Stomach (tissue), 9 donors: ENCODE data around the gene ALS2CL. TPM values are rescaled to one million over a fixed set of nuclear protein-coding genes. Genes with fewer than 3 reads are reported as not detected.

ENCODE experiments used
- DNase-seq, 2 donors: peaks; one replicate each; pipeline versions ENCODE4 v3.0.0 to v3.0.0-alpha.2; 2013 to 2019
- H3K27ac ChIP-seq, 5 donors: fragments of 200-600 bp in 4 of 5; sonication (generic) in 4 of 5; one replicate each; pipeline ENCODE4 v1.5.1; 2013 to 2019; ENCODE audit warnings: mild to moderate bottlenecking in 1 of 5, moderate library complexity in 1 of 5
- H3K27me3 ChIP-seq, 3 donors: fragments of 200-600 bp; sonication (generic); one replicate each; pipeline ENCODE4 v1.5.1; 2017 to 2019; ENCODE audit warnings: mixed run types in 1 of 3
- H3K36me3 ChIP-seq, 4 donors: fragments of 200-600 bp; sonication (generic); 1 replicate in 3 of 4; 2 replicates in 1 of 4; pipeline ENCODE4 v1.5.1; 2016 to 2019
- H3K4me1 ChIP-seq, 4 donors: fragments of 200-600 bp; sonication (generic); one replicate each; pipeline ENCODE4 v1.5.1; 2016 to 2019
- H3K4me3 ChIP-seq, 4 donors: fragments of 200-600 bp; sonication (generic) in 3 of 4; one replicate each; pipeline ENCODE4 v1.5.1; 2016 to 2019; ENCODE audit warnings: mild to moderate bottlenecking in 1 of 4
- H3K9me3 ChIP-seq, 4 donors: fragments of 200-600 bp; sonication (generic); one replicate each; pipeline ENCODE4 v1.5.1; 2016 to 2019
- EP300 ChIP-seq: sonication (generic); formaldehyde crosslinking; IDR thresholded peaks from one replicate; pipeline ENCODE4 v1.6.1; 2017; ENCODE audit warnings: antibody characterized with exemption
- POLR2A ChIP-seq, 4 donors: fragments of 450-650 bp; IDR thresholded peaks; one replicate each; pipeline ENCODE4 v1.6.1; 2016; ENCODE audit warnings: antibody characterized with exemption in 4 of 4, control low read depth in 2 of 4, mild to moderate bottlenecking in 1 of 4, moderate library complexity in 1 of 4
- POLR2AphosphoS5 ChIP-seq, 3 donors: sonication (generic); formaldehyde crosslinking; IDR thresholded peaks; one replicate each; pipeline ENCODE4 v1.6.1; 2016; ENCODE audit warnings: antibody characterized with exemption in 3 of 3
- WGBS, 5 donors: extraction: QIAGEN DNeasy Blood & Tissue Kit in 3 of 5; methylation state at CpG; one replicate each; pipeline versions ENCODE4 v1.1.5 to v1.1.7; 2013 to 2018; 5-methylcytosine and 5-hydroxymethylcytosine counted together
- intact Hi-C: fragments of 100-400 bp; cut with DNase I; formaldehyde crosslinking; loops from one replicate; pipeline ENCODE4 v1.15.1; 2023; ENCODE audit warnings: low total_unique reads
- polyA plus RNA-seq, 3 donors: library from polyadenylated mRNA; stranded (reverse); fragments of 200-250 nt; gene quantifications; one replicate each; pipeline ENCODE4 v1.2.3, GENCODE V29; 2013
- total RNA-seq, 5 donors: library from RNA; depleted of rRNA; stranded (reverse); fragments of >200 nt; gene quantifications; one replicate each; pipeline versions ENCODE4 v1.1.0 to v1.2.3, GENCODE V29; 2014 to 2016
- TF ChIP-seq, protein P1 (sequence below), 7 experiments: fragments of 450-650 bp in 4 of 7; fragments of 200-600 bp in 3 of 7; sonication (generic) in 3 of 7; IDR thresholded peaks; one replicate each; pipeline ENCODE4 v1.5.1; 2016 to 2019; ENCODE audit warnings: antibody characterized with exemption in 7 of 7, control low read depth in 2 of 7, mild to moderate bottlenecking in 1 of 7
- donor health status: healthy with polysubstance abuse.
- donor health status: Bipolar disorder and iron deficiency.
- donor health status: healthy.

The ALS2CL gene
- total and polyA plus RNA-seq, 8 donors = 5.3 to 107 (median 47.8) TPM

DNA sequence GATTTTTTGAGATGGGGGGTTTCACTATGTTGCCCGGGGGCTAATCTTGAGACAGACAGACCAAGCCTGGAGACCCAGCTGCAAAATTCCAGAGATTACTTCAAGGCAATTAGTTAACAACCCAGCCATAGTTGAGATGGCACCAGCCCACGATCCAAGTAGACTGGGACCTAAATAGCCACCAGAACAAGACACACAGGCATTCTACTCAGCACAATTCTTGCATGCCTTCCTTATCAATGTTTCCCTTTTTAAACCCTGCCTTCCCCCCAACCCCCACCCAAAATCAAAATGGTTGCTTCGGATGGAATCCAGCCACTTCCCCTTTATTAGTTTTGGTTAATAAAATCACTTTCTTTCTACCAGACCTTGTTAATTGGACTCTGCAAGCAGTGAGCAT is 52.6 kb downstream of the ALS2CL start:
- no peaks in the 10 kb centered on the region for H3K27me3 ChIP-seq
- no peaks in the 10 kb centered on the region for H3K4me1 ChIP-seq
- no peaks in the 10 kb centered on the region for H3K36me3 ChIP-seq
- H3K4me3 ChIP-seq = no peak overlapping the region
- H3K9me3 ChIP-seq = peaks cover 0 to 12% (median 11%) of the 10 kb centered on the region in 4 donors
- intact Hi-C loops = no loop called here
- WGBS, 5 donors = 64 to 74% (median 70%) methylated on average over 3 of the region's 3 CpGs
- DNase-seq = no peak
- no peak overlapping the region for H3K27ac ChIP-seq
- no peak for TF ChIP-seq EP300
- no peak for TF ChIP-seq POLR2AphosphoS5 (IDR thresholded peaks at IDR 0.05)
- TF ChIP-seq, protein P1, sequence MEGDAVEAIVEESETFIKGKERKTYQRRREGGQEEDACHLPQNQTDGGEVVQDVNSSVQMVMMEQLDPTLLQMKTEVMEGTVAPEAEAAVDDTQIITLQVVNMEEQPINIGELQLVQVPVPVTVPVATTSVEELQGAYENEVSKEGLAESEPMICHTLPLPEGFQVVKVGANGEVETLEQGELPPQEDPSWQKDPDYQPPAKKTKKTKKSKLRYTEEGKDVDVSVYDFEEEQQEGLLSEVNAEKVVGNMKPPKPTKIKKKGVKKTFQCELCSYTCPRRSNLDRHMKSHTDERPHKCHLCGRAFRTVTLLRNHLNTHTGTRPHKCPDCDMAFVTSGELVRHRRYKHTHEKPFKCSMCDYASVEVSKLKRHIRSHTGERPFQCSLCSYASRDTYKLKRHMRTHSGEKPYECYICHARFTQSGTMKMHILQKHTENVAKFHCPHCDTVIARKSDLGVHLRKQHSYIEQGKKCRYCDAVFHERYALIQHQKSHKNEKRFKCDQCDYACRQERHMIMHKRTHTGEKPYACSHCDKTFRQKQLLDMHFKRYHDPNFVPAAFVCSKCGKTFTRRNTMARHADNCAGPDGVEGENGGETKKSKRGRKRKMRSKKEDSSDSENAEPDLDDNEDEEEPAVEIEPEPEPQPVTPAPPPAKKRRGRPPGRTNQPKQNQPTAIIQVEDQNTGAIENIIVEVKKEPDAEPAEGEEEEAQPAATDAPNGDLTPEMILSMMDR (IDR thresholded peaks at IDR 0.05) = no peak
- TF ChIP-seq POLR2A (IDR thresholded peaks at IDR 0.05) = no peak

DNA sequence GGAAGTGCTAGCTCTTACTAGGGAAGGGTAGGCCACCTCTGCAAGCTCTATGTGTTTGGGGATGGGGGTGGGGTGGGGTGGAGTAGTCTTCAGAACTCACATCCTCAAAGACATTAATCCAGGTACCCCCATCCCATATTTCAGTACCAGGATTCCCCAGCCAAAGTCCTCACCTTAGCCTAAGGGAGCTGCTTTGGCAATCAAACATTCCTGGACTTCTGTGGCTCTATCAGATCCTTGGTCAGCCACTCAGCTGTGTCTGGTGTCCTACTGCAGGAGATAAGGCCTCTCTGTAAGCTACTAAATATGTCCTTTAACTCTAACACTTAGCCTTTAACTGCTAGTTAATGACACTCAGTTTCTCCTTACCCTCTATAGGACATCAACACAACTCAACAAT is 54.3 kb downstream of the ALS2CL start:
- H3K36me3 ChIP-seq = no peaks in the 10 kb centered on the region
- H3K4me1 ChIP-seq = no peaks in the 10 kb centered on the region
- DNase-seq = no peak
- intact Hi-C loops = loop anchor here (5.0 kb wide), 1 partner anchor 147 kb away; no protein-coding TSS in a partner anchor
- H3K4me3 ChIP-seq = no peak overlapping the region
- peaks cover 0 to 12% (median 11%) of the 10 kb centered on the region in 4 donors for H3K9me3 ChIP-seq
- H3K27me3 ChIP-seq = no peaks in the 10 kb centered on the region
- no peak overlapping the region for H3K27ac ChIP-seq
- TF ChIP-seq POLR2AphosphoS5 (IDR thresholded peaks at IDR 0.05) = no peak
- TF ChIP-seq EP300 = no peak
- TF ChIP-seq POLR2A (IDR thresholded peaks at IDR 0.05) = no peak
- TF ChIP-seq, protein P1 (IDR thresholded peaks at IDR 0.05) = no peak

DNA sequence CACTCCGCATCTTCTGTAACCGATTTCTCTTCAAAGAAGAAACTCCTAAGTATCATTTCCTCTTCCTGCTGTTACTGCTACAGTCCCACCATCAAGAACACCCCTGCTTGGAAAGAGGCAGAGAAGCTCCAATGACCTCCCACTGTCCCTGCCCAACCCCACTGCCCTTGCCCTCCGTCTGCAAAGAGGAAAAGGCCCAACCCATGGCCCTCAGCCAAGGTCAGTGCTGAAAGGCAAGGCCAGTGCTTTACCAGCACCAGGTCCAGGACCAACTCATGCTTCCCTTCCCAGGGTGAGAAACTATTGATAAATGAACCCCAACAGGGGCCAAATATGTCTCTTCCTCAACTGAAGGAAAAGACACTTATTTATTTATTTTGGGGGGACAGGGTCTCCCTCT is 58.6 kb downstream of the ALS2CL start:
- peaks cover 5 to 8% (median 6%) of the 10 kb centered on the region in 4 donors for H3K4me1 ChIP-seq
- 53 to 67% (median 64%) methylated on average over 3 of the region's 3 CpGs for WGBS, 5 donors
- no peak overlapping the region for H3K27ac ChIP-seq
- peaks cover 0 to 6% (median 5%) of the 10 kb centered on the region in 4 donors for H3K9me3 ChIP-seq
- H3K36me3 ChIP-seq = no peaks in the 10 kb centered on the region
- no peak for DNase-seq
- TF ChIP-seq POLR2A (IDR thresholded peaks at IDR 0.05) = no peak
- TF ChIP-seq EP300 = no peak
- TF ChIP-seq POLR2AphosphoS5 (IDR thresholded peaks at IDR 0.05) = no peak
- TF ChIP-seq, protein P1 (IDR thresholded peaks at IDR 0.05) = no peak
- no peak overlapping the region for H3K4me3 ChIP-seq
- intact Hi-C loops = loop anchor here (5.0 kb wide), 1 partner anchor 143 kb away; no protein-coding TSS in a partner anchor
- H3K27me3 ChIP-seq = no peaks in the 10 kb centered on the region

DNA sequence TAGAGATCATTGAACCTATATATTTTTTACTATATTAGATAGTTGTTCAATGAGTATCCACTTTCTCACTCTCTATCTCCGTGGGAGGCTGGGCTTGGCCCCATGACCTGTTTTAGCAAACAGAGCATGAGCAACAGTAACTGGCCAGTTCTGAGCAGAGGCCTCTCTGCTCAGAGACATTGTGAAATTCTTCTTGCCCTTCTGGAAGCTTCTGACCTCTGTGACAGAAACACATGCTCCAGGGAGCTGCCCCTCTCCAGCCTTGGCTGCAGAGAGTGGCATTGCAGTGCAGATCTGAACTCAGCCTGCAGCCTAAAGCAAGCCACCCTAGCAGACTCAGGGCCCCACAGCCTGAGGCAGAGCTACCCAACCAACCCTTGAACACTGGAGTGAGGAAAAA is 60.7 kb downstream of the ALS2CL start:
- Histone ChIP-seq H3K27ac (no peak overlapping the region), H3K27me3 (no peaks in the 10 kb centered on the region), H3K36me3 (no peaks in the 10 kb centered on the region), H3K4me3 (no peak overlapping the region), H3K9me3 (no peaks in the 10 kb centered on the region), H3K4me1 (peaks cover 10 to 17% (median 15%) of the 10 kb centered on the region in 4 donors)
- DNase-seq = no peak
- TF ChIP-seq EP300 (no peak), POLR2A (IDR thresholded peaks at IDR 0.05) (no peak), POLR2AphosphoS5 (IDR thresholded peaks at IDR 0.05) (no peak)
- TF ChIP-seq, protein P1 (IDR thresholded peaks at IDR 0.05) = no peak
- intact Hi-C loops = no loop called here
- WGBS, 5 donors = 29 to 52% (median 35%) methylated on average over 1 of the region's 1 CpG
